Gastrocnemius medialis (tissue), 4 donors: ENCODE data around the gene NGRN.

ENCODE experiments used
- POLR2A ChIP-seq, 2 donors: fragments of 450-650 bp; IDR thresholded peaks; one replicate each; pipeline ENCODE4 v1.6.1; 2017; ENCODE audit warnings: antibody characterized with exemption in 2 of 2, mild to moderate bottlenecking in 2 of 2, moderate library complexity in 2 of 2
- TF ChIP-seq, protein P1 (sequence below), 5 experiments: fragments of 450-650 bp in 3 of 5; fragments of 200-600 bp in 2 of 5; sonication (generic) in 2 of 5; IDR thresholded peaks in 4 of 5; conservative IDR thresholded peaks in 1 of 5; 1 replicate in 4 of 5; 2 replicates in 1 of 5; pipeline ENCODE4 v1.5.1; 2016 to 2019; ENCODE audit warnings: antibody characterized with exemption in 5 of 5, mild to moderate bottlenecking in 3 of 5, moderate library complexity in 3 of 5

GRCh38 chr15:90266061-90266431, 574 bp downstream of the NGRN start:
- TF ChIP-seq, protein P1, sequence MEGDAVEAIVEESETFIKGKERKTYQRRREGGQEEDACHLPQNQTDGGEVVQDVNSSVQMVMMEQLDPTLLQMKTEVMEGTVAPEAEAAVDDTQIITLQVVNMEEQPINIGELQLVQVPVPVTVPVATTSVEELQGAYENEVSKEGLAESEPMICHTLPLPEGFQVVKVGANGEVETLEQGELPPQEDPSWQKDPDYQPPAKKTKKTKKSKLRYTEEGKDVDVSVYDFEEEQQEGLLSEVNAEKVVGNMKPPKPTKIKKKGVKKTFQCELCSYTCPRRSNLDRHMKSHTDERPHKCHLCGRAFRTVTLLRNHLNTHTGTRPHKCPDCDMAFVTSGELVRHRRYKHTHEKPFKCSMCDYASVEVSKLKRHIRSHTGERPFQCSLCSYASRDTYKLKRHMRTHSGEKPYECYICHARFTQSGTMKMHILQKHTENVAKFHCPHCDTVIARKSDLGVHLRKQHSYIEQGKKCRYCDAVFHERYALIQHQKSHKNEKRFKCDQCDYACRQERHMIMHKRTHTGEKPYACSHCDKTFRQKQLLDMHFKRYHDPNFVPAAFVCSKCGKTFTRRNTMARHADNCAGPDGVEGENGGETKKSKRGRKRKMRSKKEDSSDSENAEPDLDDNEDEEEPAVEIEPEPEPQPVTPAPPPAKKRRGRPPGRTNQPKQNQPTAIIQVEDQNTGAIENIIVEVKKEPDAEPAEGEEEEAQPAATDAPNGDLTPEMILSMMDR (IDR thresholded peaks at IDR 0.05 in 4 of 5, conservative IDR thresholded peaks at IDR 0.05 in 1 of 5) = no peak
- TF ChIP-seq POLR2A (IDR thresholded peaks at IDR 0.05) = no peak
